ENCODE measurements around the gene SMC2.

The SMC2 gene

GRCh38 chr9:104107799-104108198, 13.7 kb downstream of the SMC2 start:
- DNase-seq, result no peak

- DNase-seq, result no peak
These were observed 14.2 kb downstream of the SMC2 start for GRCh38 chr9:104108315-104108714.

GRCh38 chr9:104110509-104110908, 16.4 kb downstream of the SMC2 start:
- DNase-seq, result no peak

GRCh38 chr9:104118916-104119315, 24.8 kb downstream of the SMC2 start:
- no peak for DNase-seq

GRCh38 chr9:104121022-104121421, 26.9 kb downstream of the SMC2 start:
- no peak for DNase-seq

- DNase-seq, result no peak
These were observed 44.2 kb downstream of the SMC2 start for GRCh38 chr9:104138243-104138868.

- DNase-seq, result no peak
These were observed 48.9 kb downstream of the SMC2 start for GRCh38 chr9:104142799-104143549.

GRCh38 chr9:104143550-104143910, 49.4 kb downstream of the SMC2 start:
- DNase-seq, result no peak

GRCh38 chr9:104144336-104144735, 50.2 kb downstream of the SMC2 start:
- no peak for DNase-seq

- no peak for DNase-seq
These were observed 79.0 kb downstream of the SMC2 start for GRCh38 chr9:104173067-104173466.

GRCh38 chr9:104177003-104177611, 83.0 kb downstream of the SMC2 start:
- no peak for DNase-seq

GRCh38 chr9:104177676-104178075, 83.6 kb downstream of the SMC2 start:
- DNase-seq, result no peak
